Sigmoid colon (tissue), 4 donors: ENCODE data around the gene EEFSEC.

Experiments
- EP300 ChIP-seq, 4 donors: sonication (generic); formaldehyde crosslinking; IDR thresholded peaks; one replicate each; pipeline ENCODE4 v1.6.1; 2017; ENCODE audit warnings: antibody characterized with exemption in 4 of 4
- TF ChIP-seq, protein P1 (sequence below), 4 experiments: fragments of 450-650 bp in 3 of 4; fragments of 200-600 bp in 1 of 4; IDR thresholded peaks; one replicate each; pipeline ENCODE4 v1.5.1; 2016 to 2019; ENCODE audit warnings: antibody characterized with exemption in 4 of 4, mild to moderate bottlenecking in 3 of 4, moderate library complexity in 2 of 4

DNA sequence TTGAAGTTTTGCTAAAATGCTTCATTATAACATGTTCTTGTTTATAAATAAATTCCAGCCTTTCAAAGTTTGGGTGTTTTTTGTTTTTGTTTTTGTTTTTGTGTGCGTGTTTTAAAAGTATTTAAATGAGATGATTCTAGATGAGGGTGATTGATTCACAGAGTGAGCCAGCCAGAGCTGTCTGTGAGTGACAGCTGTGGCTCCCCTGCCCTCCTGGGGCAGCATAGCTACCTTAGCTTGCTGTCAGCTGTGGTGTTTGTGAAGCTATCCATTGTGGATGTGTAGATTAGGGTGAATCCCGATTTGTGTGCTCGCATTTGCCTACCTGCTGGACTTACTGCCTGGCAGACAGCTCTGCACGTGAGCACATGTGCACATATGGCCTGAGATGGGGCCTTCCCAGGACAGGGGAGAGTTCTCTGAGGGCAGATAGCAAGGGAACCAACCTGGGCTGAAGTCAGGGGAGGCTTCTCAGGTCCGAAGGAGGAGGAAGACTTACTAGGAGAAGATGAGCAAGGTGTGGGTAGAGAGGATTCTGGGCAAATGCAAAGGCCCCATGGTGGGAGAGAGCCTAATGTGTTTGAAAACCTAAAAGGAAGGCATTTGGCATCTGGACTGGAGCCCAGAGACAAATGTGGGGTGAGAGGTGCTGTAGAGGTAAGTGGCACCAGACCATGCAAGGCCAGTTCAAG lies 124.2 kb downstream of the EEFSEC start:
- TF ChIP-seq, protein P1, sequence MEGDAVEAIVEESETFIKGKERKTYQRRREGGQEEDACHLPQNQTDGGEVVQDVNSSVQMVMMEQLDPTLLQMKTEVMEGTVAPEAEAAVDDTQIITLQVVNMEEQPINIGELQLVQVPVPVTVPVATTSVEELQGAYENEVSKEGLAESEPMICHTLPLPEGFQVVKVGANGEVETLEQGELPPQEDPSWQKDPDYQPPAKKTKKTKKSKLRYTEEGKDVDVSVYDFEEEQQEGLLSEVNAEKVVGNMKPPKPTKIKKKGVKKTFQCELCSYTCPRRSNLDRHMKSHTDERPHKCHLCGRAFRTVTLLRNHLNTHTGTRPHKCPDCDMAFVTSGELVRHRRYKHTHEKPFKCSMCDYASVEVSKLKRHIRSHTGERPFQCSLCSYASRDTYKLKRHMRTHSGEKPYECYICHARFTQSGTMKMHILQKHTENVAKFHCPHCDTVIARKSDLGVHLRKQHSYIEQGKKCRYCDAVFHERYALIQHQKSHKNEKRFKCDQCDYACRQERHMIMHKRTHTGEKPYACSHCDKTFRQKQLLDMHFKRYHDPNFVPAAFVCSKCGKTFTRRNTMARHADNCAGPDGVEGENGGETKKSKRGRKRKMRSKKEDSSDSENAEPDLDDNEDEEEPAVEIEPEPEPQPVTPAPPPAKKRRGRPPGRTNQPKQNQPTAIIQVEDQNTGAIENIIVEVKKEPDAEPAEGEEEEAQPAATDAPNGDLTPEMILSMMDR (IDR thresholded peaks at IDR 0.05), result no peak
- TF ChIP-seq EP300 (IDR thresholded peaks at IDR 0.05), result no peak
